Type B pancreatic cell (in vitro differentiated cells): ENCODE data around the gene PWP1. TPM values are rescaled to one million over a fixed set of nuclear protein-coding genes. Genes with fewer than 3 reads are reported as not detected.
"Not testable (repeated sequence)": the region's sequence is repeated elsewhere in the genome, so short reads cannot be mapped to it uniquely, and the experiment has no call there.

Experiments
- DNase-seq: peaks from one replicate; pipeline ENCODE4 v3.0.0; 2021; ENCODE audit warnings: mixed read lengths; ENCODE audit not compliant: unreplicated experiment; ENCODE audit errors: extremely low spot score
- H3K27ac Mint-ChIP-seq: 2 replicates; pipeline ENCODE4 v1.8.0; 2021; ENCODE audit warnings: mild to moderate bottlenecking, mixed read lengths
- H3K27me3 Mint-ChIP-seq: 2 replicates; pipeline ENCODE4 v1.8.0; 2021; ENCODE audit warnings: mixed read lengths
- H3K36me3 Mint-ChIP-seq: 2 replicates; pipeline ENCODE4 v1.8.0; 2021; ENCODE audit warnings: mixed read lengths
- H3K4me1 Mint-ChIP-seq: one replicate; pipeline ENCODE4 v1.8.0; 2021; ENCODE audit warnings: mixed read lengths; ENCODE audit not compliant: unreplicated experiment
- H3K4me3 Mint-ChIP-seq: 2 replicates; pipeline ENCODE4 v1.8.0; 2021; ENCODE audit warnings: mild to moderate bottlenecking, mixed read lengths
- H3K9me3 Mint-ChIP-seq: 2 replicates; pipeline ENCODE4 v1.8.0; 2021; ENCODE audit warnings: mixed read lengths
- CTCF ChIP-seq: fragments of 200-600 bp; sonication (generic); conservative IDR thresholded peaks from 2 replicates; pipeline ENCODE4 v1.5.0; 2021; ENCODE audit warnings: antibody characterized with exemption, mild to moderate bottlenecking
- total RNA-seq: library from RNA; stranded (reverse); gene quantifications from 2 replicates; pipeline ENCODE4 v1.2.1, GENCODE V29; 2021; ENCODE audit warnings: low replicate concordance

The PWP1 gene
- total RNA-seq, 1 donor from 2014 or later: 33.5 TPM

- Mint-ChIP-seq H3K27ac (no peak overlapping the region), H3K4me3 (no peak overlapping the region), H3K4me1 (no peaks in the 10 kb centered on the region), H3K36me3 (peaks cover 54% of the 10 kb centered on the region), H3K9me3 (peaks cover 4% of the 10 kb centered on the region), H3K27me3 (no peaks in the 10 kb centered on the region)
- DNase-seq: no peak
- no peak for TF ChIP-seq CTCF
Measured at GRCh38 chr12:107702106-107702505, 16.5 kb downstream of the PWP1 start.

DNA sequence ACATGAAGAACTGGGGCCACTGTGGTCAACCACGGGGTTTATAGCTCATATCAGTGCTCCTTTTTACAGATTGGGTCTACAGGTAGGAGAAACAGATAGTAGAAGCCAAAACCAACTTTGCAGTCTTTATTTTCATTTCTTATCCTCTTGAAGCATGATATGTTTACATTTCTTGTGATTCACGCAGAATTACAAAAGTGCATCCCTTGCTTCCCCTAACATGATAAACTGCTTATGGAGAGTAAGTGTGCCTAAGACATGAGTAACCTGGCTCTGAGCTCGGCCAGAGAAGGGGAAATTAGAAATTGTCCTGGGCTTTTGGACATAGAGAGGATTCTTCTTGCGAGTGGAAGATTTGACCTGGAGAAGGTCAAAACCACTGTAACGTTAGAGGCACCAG, 18.4 kb downstream of the PWP1 start:
- no peak for DNase-seq
- Mint-ChIP-seq H3K27me3 (no peaks in the 10 kb centered on the region), H3K4me3 (no peak overlapping the region), H3K27ac (no peak overlapping the region), H3K9me3 (peaks cover 4% of the 10 kb centered on the region), H3K36me3 (peaks cover 64% of the 10 kb centered on the region), H3K4me1 (no peaks in the 10 kb centered on the region)
- TF ChIP-seq CTCF: no peak

GRCh38 chr12:107705522-107705921, 19.9 kb downstream of the PWP1 start:
- not testable (repeated sequence) for H3K4me3 Mint-ChIP-seq, H3K9me3 Mint-ChIP-seq, DNase-seq, H3K27ac Mint-ChIP-seq, H3K27me3 Mint-ChIP-seq, H3K4me1 Mint-ChIP-seq
- peaks cover 54% of the 10 kb centered on the region for H3K36me3 Mint-ChIP-seq

DNA sequence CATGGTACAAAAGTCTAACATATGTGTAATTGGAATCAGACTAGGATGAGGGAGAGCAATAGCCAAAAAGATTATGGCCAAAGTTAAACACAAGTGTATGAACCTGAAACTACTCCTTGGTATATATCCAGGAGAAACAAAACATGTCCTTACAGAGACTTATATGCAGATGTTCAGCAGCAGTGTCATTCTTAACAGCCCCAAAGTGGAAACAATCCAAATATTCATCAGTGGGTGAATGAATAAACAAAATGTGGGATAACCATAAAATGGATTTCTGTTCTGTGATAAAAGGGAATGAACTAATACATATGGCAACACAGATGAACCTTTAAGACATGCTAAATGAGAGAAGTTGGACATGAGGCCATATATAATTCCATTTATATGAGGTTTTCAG, 30.2 kb downstream of the PWP1 start:
- TF ChIP-seq CTCF: no peak
- H3K9me3 Mint-ChIP-seq: peaks cover 4% of the 10 kb centered on the region
- no peaks in the 10 kb centered on the region for H3K4me1 Mint-ChIP-seq

GRCh38 chr12:107718606-107719005, 33.0 kb downstream of the PWP1 start:
- Mint-ChIP-seq H3K27me3 (no peaks in the 10 kb centered on the region), H3K4me1 (no peaks in the 10 kb centered on the region), H3K9me3 (peaks cover 4% of the 10 kb centered on the region), H3K27ac (no peak overlapping the region), H3K4me3 (no peak overlapping the region), H3K36me3 (peaks cover 20% of the 10 kb centered on the region)
- no peak for DNase-seq
- no peak for TF ChIP-seq CTCF

More for the DNA sequence above, 30.2 kb downstream of the PWP1 start:
- DNase-seq: no peak
- Mint-ChIP-seq H3K4me3 (no peak overlapping the region), H3K27me3 (no peaks in the 10 kb centered on the region), H3K27ac (no peak overlapping the region), H3K36me3 (peaks cover 28% of the 10 kb centered on the region)

DNA sequence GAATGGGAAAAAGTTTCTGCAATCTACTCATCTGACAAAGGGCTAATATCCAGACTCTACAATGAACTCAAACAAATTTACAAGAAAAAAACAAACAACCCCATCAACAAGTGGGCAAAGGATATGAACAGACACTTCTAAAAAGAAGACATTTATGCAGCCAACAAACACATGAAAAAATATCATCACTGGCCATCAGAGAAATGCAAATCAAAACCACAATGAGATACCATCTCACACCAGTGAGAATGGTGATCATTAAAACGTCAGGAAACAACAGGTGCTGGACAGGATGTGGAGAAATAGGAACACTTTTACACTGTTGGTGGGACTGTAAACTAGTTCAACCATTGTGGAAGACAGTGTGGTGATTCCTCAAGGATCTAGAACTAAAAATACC, 41.7 kb downstream of the PWP1 start:
- not testable (repeated sequence) for H3K4me3 Mint-ChIP-seq, H3K4me1 Mint-ChIP-seq, DNase-seq, H3K9me3 Mint-ChIP-seq, H3K36me3 Mint-ChIP-seq, H3K27me3 Mint-ChIP-seq, H3K27ac Mint-ChIP-seq

DNA sequence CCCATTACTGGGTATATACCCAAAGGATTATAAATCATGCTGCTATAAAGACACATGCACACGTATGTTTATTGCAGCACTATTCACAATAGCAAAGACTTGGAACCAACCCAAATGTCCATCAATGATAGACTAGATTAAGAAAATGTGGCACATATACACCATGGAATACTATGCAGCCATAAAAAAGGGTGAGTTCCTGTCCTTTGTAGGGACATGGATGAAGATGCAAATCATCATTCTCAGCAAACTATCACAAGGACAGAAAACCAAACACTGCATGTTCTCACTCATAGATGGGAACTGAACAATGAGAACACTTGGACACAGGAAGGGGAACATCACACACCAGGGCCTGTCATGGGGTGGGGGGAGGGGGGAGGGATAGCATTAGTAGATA, 42.1 kb downstream of the PWP1 start:
- H3K27me3 Mint-ChIP-seq, H3K9me3 Mint-ChIP-seq, H3K4me1 Mint-ChIP-seq, H3K4me3 Mint-ChIP-seq, DNase-seq, H3K27ac Mint-ChIP-seq, H3K36me3 Mint-ChIP-seq: not testable (repeated sequence)
